ENCODE data around the gene DIS3L2.

- TF ChIP-seq ESRRG (CRISPR knock-in tag; IDR thresholded peaks at IDR 0.05) (no peak), CREB5 (CRISPR knock-in tag; IDR thresholded peaks at IDR 0.05; ENCODE audit: low read depth) (no peak), PATZ1 (CRISPR knock-in tag; IDR thresholded peaks at IDR 0.05; ENCODE audit: borderline replicate concordance) (no peak), PPARA (CRISPR knock-in tag; IDR thresholded peaks at IDR 0.05; ENCODE audit: borderline replicate concordance) (no peak), POU6F1 (CRISPR knock-in tag; IDR thresholded peaks at IDR 0.05; ENCODE audit: borderline replicate concordance, low read depth) (no peak), RARB (CRISPR knock-in tag; IDR thresholded peaks at IDR 0.05) (no peak), ZC3H10 (CRISPR knock-in tag; IDR thresholded peaks at IDR 0.05) (no peak), ISL1 (CRISPR knock-in tag; IDR thresholded peaks at IDR 0.05) (no peak), TOX (CRISPR knock-in tag; IDR thresholded peaks at IDR 0.05; ENCODE audit: borderline replicate concordance) (no peak), ZFP3 (CRISPR knock-in tag; IDR thresholded peaks at IDR 0.05) (no peak), SNAI2 (CRISPR knock-in tag; IDR thresholded peaks at IDR 0.05) (no peak), CSDC2 (CRISPR knock-in tag; IDR thresholded peaks at IDR 0.05) (no peak), TSHZ2 (CRISPR knock-in tag; IDR thresholded peaks at IDR 0.05) (no peak), ZNF565 (CRISPR knock-in tag; conservative IDR thresholded peaks at IDR 0.05; ENCODE audit: low read depth) (no peak)
Observed at GRCh38 chr2:232293191-232293590, 331.7 kb downstream of the DIS3L2 start.

Data from SK-N-SH treated with all-trans-retinoic acid at 6 μM for 48 hours (cell line).